HEK293 (cell line): Measurements from ENCODE around the gene MKX.

Experiments
- PRDM1 ChIP-seq: fragments of 450-650 bp; formaldehyde crosslinking; IDR thresholded peaks from 2 replicates; pipeline ENCODE4; 2016; ENCODE audit warnings: missing biosample characterization, missing genetic modification characterization
- TCF7L2 ChIP-seq: IDR thresholded peaks from 2 replicates; pipeline ENCODE4 v1.6.1; 2011; ENCODE audit warnings: low read depth, mild to moderate bottlenecking, inconsistent platforms, low read length, moderate library complexity, borderline replicate concordance
- ZBTB1 ChIP-seq: fragments of 450-650 bp; formaldehyde crosslinking; IDR thresholded peaks from 2 replicates; pipeline ENCODE4 v1.5.1; 2016; ENCODE audit warnings: missing biosample characterization, missing genetic modification characterization
- ZEB2 ChIP-seq: fragments of 450-650 bp; formaldehyde crosslinking; IDR thresholded peaks from 2 replicates; pipeline ENCODE4 v1.5.1; 2016; ENCODE audit warnings: missing biosample characterization, missing genetic modification characterization
- ZNF114 ChIP-seq: fragments of 450-650 bp; formaldehyde crosslinking; IDR thresholded peaks from 2 replicates; pipeline ENCODE4 v1.5.0; 2017; ENCODE audit warnings: missing biosample characterization, missing genetic modification characterization
- ZNF76 ChIP-seq: fragments of 450-650 bp; formaldehyde crosslinking; IDR thresholded peaks from 2 replicates; pipeline ENCODE4; 2016; ENCODE audit warnings: low read depth, missing biosample characterization, missing genetic modification characterization, borderline replicate concordance
- ZNF785 ChIP-seq: fragments of 450-650 bp; formaldehyde crosslinking; IDR thresholded peaks from 2 replicates; pipeline ENCODE4 v1.5.1; 2016; ENCODE audit warnings: missing biosample characterization, missing genetic modification characterization
- TF ChIP-seq, protein P1 (sequence below): fragments of 450-650 bp; formaldehyde crosslinking; IDR thresholded peaks from 2 replicates; pipeline ENCODE4 v1.5.1; 2016; ENCODE audit warnings: missing biosample characterization, missing genetic modification characterization
- TF ChIP-seq, protein P2 (sequence below): fragments of 450-650 bp; formaldehyde crosslinking; IDR thresholded peaks from 2 replicates; pipeline ENCODE4 v1.5.1; 2016; ENCODE audit warnings: missing biosample characterization, missing genetic modification characterization
- TF ChIP-seq, protein P3 (sequence below): fragments of 450-650 bp; IDR thresholded peaks from 2 replicates; pipeline ENCODE4 v1.5.1; 2018; ENCODE audit warnings: missing biosample characterization, missing genetic modification characterization

DNA sequence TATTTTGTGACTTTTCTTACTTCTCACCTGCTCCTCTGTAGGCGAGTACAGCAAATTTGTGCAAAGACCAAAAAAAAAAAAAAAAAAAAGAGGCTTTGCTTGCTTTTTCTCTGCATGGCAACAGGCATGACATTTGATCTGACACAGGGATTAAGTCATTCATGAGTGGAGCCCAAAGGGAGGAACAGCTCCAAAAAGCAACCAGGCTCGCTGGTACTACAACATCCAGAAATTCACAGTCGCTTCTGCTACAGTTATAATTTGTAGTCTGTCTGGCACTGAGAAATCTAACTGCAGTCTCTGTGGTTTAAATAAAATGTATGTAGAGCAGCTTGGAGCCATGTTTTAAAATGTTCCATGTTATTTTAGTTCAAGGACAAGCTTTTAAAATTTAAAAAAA lies 31.7 kb downstream of the MKX start:
- TF ChIP-seq ZEB2 (tag by site-specific recombination) = no peak
- no peak for TF ChIP-seq ZNF785
- TF ChIP-seq, protein P1, sequence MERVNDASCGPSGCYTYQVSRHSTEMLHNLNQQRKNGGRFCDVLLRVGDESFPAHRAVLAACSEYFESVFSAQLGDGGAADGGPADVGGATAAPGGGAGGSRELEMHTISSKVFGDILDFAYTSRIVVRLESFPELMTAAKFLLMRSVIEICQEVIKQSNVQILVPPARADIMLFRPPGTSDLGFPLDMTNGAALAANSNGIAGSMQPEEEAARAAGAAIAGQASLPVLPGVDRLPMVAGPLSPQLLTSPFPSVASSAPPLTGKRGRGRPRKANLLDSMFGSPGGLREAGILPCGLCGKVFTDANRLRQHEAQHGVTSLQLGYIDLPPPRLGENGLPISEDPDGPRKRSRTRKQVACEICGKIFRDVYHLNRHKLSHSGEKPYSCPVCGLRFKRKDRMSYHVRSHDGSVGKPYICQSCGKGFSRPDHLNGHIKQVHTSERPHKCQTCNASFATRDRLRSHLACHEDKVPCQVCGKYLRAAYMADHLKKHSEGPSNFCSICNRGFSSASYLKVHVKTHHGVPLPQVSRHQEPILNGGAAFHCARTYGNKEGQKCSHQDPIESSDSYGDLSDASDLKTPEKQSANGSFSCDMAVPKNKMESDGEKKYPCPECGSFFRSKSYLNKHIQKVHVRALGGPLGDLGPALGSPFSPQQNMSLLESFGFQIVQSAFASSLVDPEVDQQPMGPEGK (tag by site-specific recombination) = no peak
- TF ChIP-seq ZNF114 (tag by site-specific recombination) = no peak
- TF ChIP-seq, protein P2, sequence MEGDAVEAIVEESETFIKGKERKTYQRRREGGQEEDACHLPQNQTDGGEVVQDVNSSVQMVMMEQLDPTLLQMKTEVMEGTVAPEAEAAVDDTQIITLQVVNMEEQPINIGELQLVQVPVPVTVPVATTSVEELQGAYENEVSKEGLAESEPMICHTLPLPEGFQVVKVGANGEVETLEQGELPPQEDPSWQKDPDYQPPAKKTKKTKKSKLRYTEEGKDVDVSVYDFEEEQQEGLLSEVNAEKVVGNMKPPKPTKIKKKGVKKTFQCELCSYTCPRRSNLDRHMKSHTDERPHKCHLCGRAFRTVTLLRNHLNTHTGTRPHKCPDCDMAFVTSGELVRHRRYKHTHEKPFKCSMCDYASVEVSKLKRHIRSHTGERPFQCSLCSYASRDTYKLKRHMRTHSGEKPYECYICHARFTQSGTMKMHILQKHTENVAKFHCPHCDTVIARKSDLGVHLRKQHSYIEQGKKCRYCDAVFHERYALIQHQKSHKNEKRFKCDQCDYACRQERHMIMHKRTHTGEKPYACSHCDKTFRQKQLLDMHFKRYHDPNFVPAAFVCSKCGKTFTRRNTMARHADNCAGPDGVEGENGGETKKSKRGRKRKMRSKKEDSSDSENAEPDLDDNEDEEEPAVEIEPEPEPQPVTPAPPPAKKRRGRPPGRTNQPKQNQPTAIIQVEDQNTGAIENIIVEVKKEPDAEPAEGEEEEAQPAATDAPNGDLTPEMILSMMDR (tag by site-specific recombination) = no peak
- TF ChIP-seq ZBTB1 (tag by site-specific recombination) = no peak
- no peak for TF ChIP-seq TCF7L2
- TF ChIP-seq, protein P3, sequence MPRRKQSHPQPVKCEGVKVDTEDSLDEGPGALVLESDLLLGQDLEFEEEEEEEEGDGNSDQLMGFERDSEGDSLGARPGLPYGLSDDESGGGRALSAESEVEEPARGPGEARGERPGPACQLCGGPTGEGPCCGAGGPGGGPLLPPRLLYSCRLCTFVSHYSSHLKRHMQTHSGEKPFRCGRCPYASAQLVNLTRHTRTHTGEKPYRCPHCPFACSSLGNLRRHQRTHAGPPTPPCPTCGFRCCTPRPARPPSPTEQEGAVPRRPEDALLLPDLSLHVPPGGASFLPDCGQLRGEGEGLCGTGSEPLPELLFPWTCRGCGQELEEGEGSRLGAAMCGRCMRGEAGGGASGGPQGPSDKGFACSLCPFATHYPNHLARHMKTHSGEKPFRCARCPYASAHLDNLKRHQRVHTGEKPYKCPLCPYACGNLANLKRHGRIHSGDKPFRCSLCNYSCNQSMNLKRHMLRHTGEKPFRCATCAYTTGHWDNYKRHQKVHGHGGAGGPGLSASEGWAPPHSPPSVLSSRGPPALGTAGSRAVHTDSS = no peak
- TF ChIP-seq PRDM1 (tag by site-specific recombination) = no peak
- TF ChIP-seq ZNF76 (tag by site-specific recombination) = no peak
